Gastrocnemius medialis (tissue), 4 donors: ENCODE measurements around the gene NDUFS4. TPM values are rescaled to one million over a fixed set of nuclear protein-coding genes. Genes with fewer than 3 reads are reported as not detected.
"Not testable (repeated sequence)": the region's sequence is repeated elsewhere in the genome, so short reads cannot be mapped to it uniquely, and the experiment has no call there.

Experiments used
- ATAC-seq, 2 donors: fragments of 150-250 bp; one replicate each; pipeline ENCODE4 v1.9.1; 2016
- DNase-seq, 2 donors: peaks; one replicate each; pipeline ENCODE4 v3.0.0-alpha.2; 2019
- H3K27ac ChIP-seq, 4 donors: fragments of 200-600 bp; sonication (generic); 1 replicate in 1 of 4; 2 replicates in 3 of 4; pipeline ENCODE4 v1.5.1; 2016 to 2018; ENCODE audit warnings: mild to moderate bottlenecking in 2 of 4, moderate library complexity in 1 of 4
- H3K27me3 ChIP-seq, 3 donors: fragments of 200-600 bp; sonication (generic) in 2 of 3; 1 replicate in 1 of 3; 2 replicates in 2 of 3; pipeline versions ENCODE4 v1.5.1 to v1.6.0; 2016 to 2019; ENCODE audit warnings: mild to moderate bottlenecking in 1 of 3, moderate library complexity in 1 of 3
- H3K36me3 ChIP-seq, 2 donors: fragments of 200-600 bp; sonication (generic) in 1 of 2; one replicate each; pipeline ENCODE4 v1.5.1; 2017 to 2018
- H3K4me1 ChIP-seq, 2 donors: fragments of 200-600 bp; sonication (generic) in 1 of 2; one replicate each; pipeline ENCODE4 v1.5.1; 2016 to 2017; ENCODE audit warnings: mild to moderate bottlenecking in 2 of 2
- H3K4me3 ChIP-seq, 4 donors: fragments of 200-600 bp; sonication (generic) in 3 of 4; 1 replicate in 1 of 4; 2 replicates in 3 of 4; pipeline ENCODE4 v1.5.1; 2016 to 2019; ENCODE audit warnings: mild to moderate bottlenecking in 2 of 4
- H3K9me3 ChIP-seq, 3 donors: fragments of 200-600 bp; sonication (generic) in 2 of 3; 1 replicate in 1 of 3; 2 replicates in 2 of 3; pipeline ENCODE4 v1.5.1; 2016 to 2019
- POLR2A ChIP-seq, 2 donors: fragments of 450-650 bp; IDR thresholded peaks; one replicate each; pipeline ENCODE4 v1.6.1; 2017; ENCODE audit warnings: antibody characterized with exemption in 2 of 2, mild to moderate bottlenecking in 2 of 2, moderate library complexity in 2 of 2
- in situ Hi-C, 4 donors: fragments of 200-750 bp; cut with MboI; loops; one replicate each; pipeline versions ENCODE4 v1.15.0 to v1.8.0; 2017; ENCODE audit warnings: low sequenced_read_pairs in 4 of 4
- intact Hi-C: fragments of 100-400 bp; cut with DNase I; formaldehyde crosslinking; loops from one replicate; pipeline ENCODE4 v1.15.1; 2023; ENCODE audit warnings: low total_unique reads
- total RNA-seq, 4 donors: library from RNA; depleted of rRNA; stranded (reverse); fragments of >200 nt; gene quantifications; one replicate each; pipeline versions ENCODE4 v1.1.0 to v1.2.3, GENCODE V29; 2016
- TF ChIP-seq, protein P1 (sequence below), 5 experiments: fragments of 450-650 bp in 3 of 5; fragments of 200-600 bp in 2 of 5; sonication (generic) in 2 of 5; IDR thresholded peaks in 4 of 5; conservative IDR thresholded peaks in 1 of 5; 1 replicate in 4 of 5; 2 replicates in 1 of 5; pipeline ENCODE4 v1.5.1; 2016 to 2019; ENCODE audit warnings: antibody characterized with exemption in 5 of 5, mild to moderate bottlenecking in 3 of 5, moderate library complexity in 3 of 5

The NDUFS4 gene
- total RNA-seq, 4 donors from 2014 or later = 116 to 170 (median 145) TPM

GRCh38 chr5:53545744-53546143 is 14.7 kb upstream of the NDUFS4 start:
- Histone ChIP-seq H3K9me3 (no peaks in the 10 kb centered on the region), H3K4me1 (no peaks in the 10 kb centered on the region), H3K4me3 (no peak overlapping the region), H3K27ac (no peak overlapping the region), H3K27me3 (no peaks in the 10 kb centered on the region), H3K36me3 (no peaks in the 10 kb centered on the region)
- DNase-seq (no peak), ATAC-seq (no peak)
- no peak for TF ChIP-seq POLR2A (IDR thresholded peaks at IDR 0.05)
- TF ChIP-seq, protein P1, sequence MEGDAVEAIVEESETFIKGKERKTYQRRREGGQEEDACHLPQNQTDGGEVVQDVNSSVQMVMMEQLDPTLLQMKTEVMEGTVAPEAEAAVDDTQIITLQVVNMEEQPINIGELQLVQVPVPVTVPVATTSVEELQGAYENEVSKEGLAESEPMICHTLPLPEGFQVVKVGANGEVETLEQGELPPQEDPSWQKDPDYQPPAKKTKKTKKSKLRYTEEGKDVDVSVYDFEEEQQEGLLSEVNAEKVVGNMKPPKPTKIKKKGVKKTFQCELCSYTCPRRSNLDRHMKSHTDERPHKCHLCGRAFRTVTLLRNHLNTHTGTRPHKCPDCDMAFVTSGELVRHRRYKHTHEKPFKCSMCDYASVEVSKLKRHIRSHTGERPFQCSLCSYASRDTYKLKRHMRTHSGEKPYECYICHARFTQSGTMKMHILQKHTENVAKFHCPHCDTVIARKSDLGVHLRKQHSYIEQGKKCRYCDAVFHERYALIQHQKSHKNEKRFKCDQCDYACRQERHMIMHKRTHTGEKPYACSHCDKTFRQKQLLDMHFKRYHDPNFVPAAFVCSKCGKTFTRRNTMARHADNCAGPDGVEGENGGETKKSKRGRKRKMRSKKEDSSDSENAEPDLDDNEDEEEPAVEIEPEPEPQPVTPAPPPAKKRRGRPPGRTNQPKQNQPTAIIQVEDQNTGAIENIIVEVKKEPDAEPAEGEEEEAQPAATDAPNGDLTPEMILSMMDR (IDR thresholded peaks at IDR 0.05 in 4 of 5, conservative IDR thresholded peaks at IDR 0.05 in 1 of 5) = no peak
- in situ Hi-C loops (no loop called here), intact Hi-C loops (no loop called here)

DNA sequence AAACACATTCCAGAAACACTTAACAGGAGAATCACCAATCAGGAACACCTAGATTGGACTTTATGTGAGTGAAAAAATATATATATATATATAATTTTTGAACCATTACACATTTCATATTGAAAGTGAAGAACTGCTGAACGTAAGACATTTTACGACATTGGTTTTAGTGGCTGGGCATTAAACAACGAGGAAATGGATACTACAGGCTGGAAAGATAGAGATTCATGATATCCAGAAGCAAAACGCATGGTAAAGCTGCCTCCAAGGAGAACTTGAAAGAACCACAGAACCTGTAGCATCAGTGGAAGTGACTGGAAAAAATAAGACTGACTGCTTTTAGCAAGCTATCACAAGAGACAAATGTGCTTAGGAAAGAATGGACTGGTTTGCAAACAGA is 13.2 kb upstream of the NDUFS4 start:
- Histone ChIP-seq H3K4me1 (no peaks in the 10 kb centered on the region), H3K27me3 (no peaks in the 10 kb centered on the region), H3K9me3 (no peaks in the 10 kb centered on the region), H3K36me3 (no peaks in the 10 kb centered on the region), H3K27ac (no peak overlapping the region), H3K4me3 (no peak overlapping the region)
- TF ChIP-seq, protein P1 (IDR thresholded peaks at IDR 0.05 in 4 of 5, conservative IDR thresholded peaks at IDR 0.05 in 1 of 5) = no peak
- no peak for TF ChIP-seq POLR2A (IDR thresholded peaks at IDR 0.05)
- ATAC-seq = no peak
- intact Hi-C loops = no loop called here
- no peak for DNase-seq
- in situ Hi-C loops = no loop called here

DNA sequence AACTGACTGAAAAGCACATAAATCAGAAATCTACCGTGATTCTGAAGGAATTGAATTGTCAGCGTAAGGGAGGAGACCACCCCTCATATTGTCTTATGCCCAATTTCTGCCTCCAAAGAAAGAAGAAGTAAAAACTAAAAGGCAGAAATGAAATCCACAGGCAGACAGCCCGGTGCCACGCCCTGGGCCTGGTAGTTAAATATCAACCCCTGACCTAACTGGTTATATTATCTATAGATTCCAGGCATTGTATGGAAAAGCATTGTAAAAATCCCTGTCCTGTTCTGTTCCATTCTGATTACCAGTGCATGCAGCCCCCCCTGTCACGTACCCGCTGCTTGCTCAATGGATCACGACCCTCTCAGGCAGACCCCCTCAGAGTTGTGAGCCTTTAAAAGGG is 11.9 kb upstream of the NDUFS4 start:
- in situ Hi-C loops, H3K27ac ChIP-seq, intact Hi-C loops: not testable (repeated sequence)

GRCh38 chr5:53549792-53550191 is 10.6 kb upstream of the NDUFS4 start:
- Histone ChIP-seq H3K4me1 (no peaks in the 10 kb centered on the region), H3K36me3 (no peaks in the 10 kb centered on the region), H3K4me3 (no peak overlapping the region), H3K27ac (no peak overlapping the region), H3K9me3 (no peaks in the 10 kb centered on the region), H3K27me3 (no peaks in the 10 kb centered on the region)
- DNase-seq = no peak
- TF ChIP-seq POLR2A (IDR thresholded peaks at IDR 0.05) = no peak
- TF ChIP-seq, protein P1 (IDR thresholded peaks at IDR 0.05 in 4 of 5, conservative IDR thresholded peaks at IDR 0.05 in 1 of 5) = no peak
- intact Hi-C loops = no loop called here
- in situ Hi-C loops = no loop called here
- no peak for ATAC-seq

More for the DNA sequence above, 11.9 kb upstream of the NDUFS4 start:
- not testable (repeated sequence) for H3K27me3 ChIP-seq, H3K9me3 ChIP-seq, ATAC-seq, H3K36me3 ChIP-seq, H3K4me3 ChIP-seq, DNase-seq, H3K4me1 ChIP-seq

- H3K36me3 ChIP-seq = no peaks in the 10 kb centered on the region
Observed at GRCh38 chr5:53552561-53552960, 7.9 kb upstream of the NDUFS4 start.

More at GRCh38 chr5:53552561-53552960, 7.9 kb upstream of the NDUFS4 start:
- H3K9me3 ChIP-seq = no peaks in the 10 kb centered on the region
- no peak for DNase-seq
- in situ Hi-C loops = no loop called here
- no peaks in the 10 kb centered on the region for H3K4me1 ChIP-seq
- H3K27ac ChIP-seq = no peak overlapping the region
- intact Hi-C loops = no loop called here
- no peak overlapping the region for H3K4me3 ChIP-seq
- H3K27me3 ChIP-seq = no peaks in the 10 kb centered on the region
- ATAC-seq = no peak
- TF ChIP-seq, protein P1 (IDR thresholded peaks at IDR 0.05 in 4 of 5, conservative IDR thresholded peaks at IDR 0.05 in 1 of 5) = no peak
- TF ChIP-seq POLR2A (IDR thresholded peaks at IDR 0.05) = no peak
